ENCODE results near the gene POU6F2. TPM values are rescaled to one million over a fixed set of nuclear protein-coding genes. Genes with fewer than 3 reads are reported as not detected.

Gene POU6F2
- total RNA-seq, 6 donors from 2014 or later, result under 0.01 to 1.4 (median 0.24) TPM; not detected in 2

GRCh38 chr7:39510864-39511354 lies 533.2 kb downstream of the POU6F2 start:
- no peaks in the 10 kb centered on the region for H3K27me3 ChIP-seq
- H3K4me3 ChIP-seq, result no peak overlapping the region
- no peak for DNase-seq
- 73 to 86% methylated on average over 3 of the region's 3 CpGs for WGBS, 2 donors
- H3K4me1 ChIP-seq, result peaks cover 0 to 8% (median 0%) of the 10 kb centered on the region in 4 donors
- H3K36me3 ChIP-seq, result no peaks in the 10 kb centered on the region
- no peak for ATAC-seq (ENCODE audit: low FRiP score in 2 of 2)
- no peaks in the 10 kb centered on the region for H3K9me3 ChIP-seq
- no peak overlapping the region for H3K27ac ChIP-seq
- TF ChIP-seq CTCF (IDR thresholded peaks at IDR 0.05), result no peak
- no peak for TF ChIP-seq EP300 (IDR thresholded peaks at IDR 0.05)
- no peak for TF ChIP-seq POLR2A (IDR thresholded peaks at IDR 0.05)
- TF ChIP-seq POLR2AphosphoS5 (IDR thresholded peaks at IDR 0.05), result no peak

GRCh38 chr7:39515534-39516228 lies 538.0 kb downstream of the POU6F2 start:
- DNase-seq (no peak), ATAC-seq (ENCODE audit: low FRiP score in 2 of 2) (no peak)
- Histone ChIP-seq H3K36me3 (no peaks in the 10 kb centered on the region), H3K27me3 (no peaks in the 10 kb centered on the region), H3K27ac (no peak overlapping the region), H3K4me3 (no peak overlapping the region), H3K4me1 (peaks cover 0 to 5% (median 0%) of the 10 kb centered on the region in 4 donors), H3K9me3 (no peaks in the 10 kb centered on the region)
- 68 to 77% methylated on average over 8 of the region's 8 CpGs for WGBS, 2 donors
- no peak for TF ChIP-seq CTCF (IDR thresholded peaks at IDR 0.05)
- no peak for TF ChIP-seq EP300 (IDR thresholded peaks at IDR 0.05)
- no peak for TF ChIP-seq POLR2AphosphoS5 (IDR thresholded peaks at IDR 0.05)

GRCh38 chr7:39516498-39516897 lies 538.8 kb downstream of the POU6F2 start:
- no peak for DNase-seq
- H3K27ac ChIP-seq, result no peak overlapping the region
- no peaks in the 10 kb centered on the region for H3K9me3 ChIP-seq
- no peaks in the 10 kb centered on the region for H3K27me3 ChIP-seq
- no peaks in the 10 kb centered on the region for H3K36me3 ChIP-seq
- H3K4me1 ChIP-seq, result peaks cover 0 to 5% (median 0%) of the 10 kb centered on the region in 4 donors
- TF ChIP-seq POLR2AphosphoS5 (IDR thresholded peaks at IDR 0.05), result no peak
- TF ChIP-seq CTCF (IDR thresholded peaks at IDR 0.05), result no peak
- no peak for TF ChIP-seq POLR2A (IDR thresholded peaks at IDR 0.05)
- no peak for TF ChIP-seq EP300 (IDR thresholded peaks at IDR 0.05)
- no peak for ATAC-seq (ENCODE audit: low FRiP score in 2 of 2)
- H3K4me3 ChIP-seq, result no peak overlapping the region
- WGBS, 2 donors, result 81 to 91% methylated on average over 7 of the region's 7 CpGs

- TF ChIP-seq POLR2A (IDR thresholded peaks at IDR 0.05), result no peak
- TF ChIP-seq CTCF (IDR thresholded peaks at IDR 0.05), result no peak
- TF ChIP-seq POLR2AphosphoS5 (IDR thresholded peaks at IDR 0.05), result no peak
- TF ChIP-seq EP300 (IDR thresholded peaks at IDR 0.05), result no peak
- Histone ChIP-seq H3K27me3 (no peaks in the 10 kb centered on the region), H3K36me3 (no peaks in the 10 kb centered on the region), H3K4me3 (no peak overlapping the region), H3K9me3 (no peaks in the 10 kb centered on the region), H3K27ac (no peak overlapping the region), H3K4me1 (peaks cover 0 to 5% (median 0%) of the 10 kb centered on the region in 4 donors)
- WGBS, 2 donors, result 68 to 80% methylated on average over 3 of the region's 3 CpGs
- peak in 1 of 2 donors; percentile 9 for ATAC-seq (ENCODE audit: low FRiP score in 2 of 2)
- no peak for DNase-seq
Measured at GRCh38 chr7:39517240-39517639, 539.5 kb downstream of the POU6F2 start.

Small RNAs within 50 kb of the gene (small RNA-seq; reads per million reads assigned to genes)
- 0 to 2.6 (median 0.32) reads per million in 4 donors for gene SNORA20B

Other genes with a start within 250 kb of the POU6F2 start
- gene VPS41, start 68.7 kb upstream of the POU6F2 start, total RNA-seq, result 10 to 100 TPM; 32.1 to 96.4 (median 48.4) TPM

Data from upper lobe of left lung (tissue), 6 donors.